Ecto neural progenitor cell (in vitro differentiated cells): ENCODE measurements around the gene LMO7.
"Not testable (repeated sequence)": the region's sequence is repeated elsewhere in the genome, so short reads cannot be mapped to it uniquely, and the experiment has no call there.

Experiments used
- DNase-seq: peaks from one replicate; pipeline ENCODE4 v3.0.0-alpha.2; 2018; ENCODE audit warnings: low spot score

The LMO7 gene

GRCh38 chr13:75647126-75647784 is 11.1 kb downstream of the LMO7 start:
- no peak for DNase-seq

GRCh38 chr13:75648446-75648845 is 12.3 kb downstream of the LMO7 start:
- DNase-seq = no peak

GRCh38 chr13:75651013-75651412 is 14.9 kb downstream of the LMO7 start:
- no peak for DNase-seq

GRCh38 chr13:75652726-75653125 is 16.6 kb downstream of the LMO7 start:
- DNase-seq = no peak

- DNase-seq = no peak
Observed at GRCh38 chr13:75656425-75656989, 20.4 kb downstream of the LMO7 start.

- no peak for DNase-seq
Observed at GRCh38 chr13:75657111-75657510, 21.0 kb downstream of the LMO7 start.

- DNase-seq = no peak
Observed at GRCh38 chr13:75660694-75661093, 24.6 kb downstream of the LMO7 start.

GRCh38 chr13:75661443-75661842 is 25.3 kb downstream of the LMO7 start:
- no peak for DNase-seq

GRCh38 chr13:75666646-75667351 is 30.7 kb downstream of the LMO7 start:
- no peak for DNase-seq

- DNase-seq = no peak
Observed at GRCh38 chr13:75669706-75670105, 33.6 kb downstream of the LMO7 start.

GRCh38 chr13:75670496-75670895 is 34.4 kb downstream of the LMO7 start:
- no peak for DNase-seq

GRCh38 chr13:75675421-75675820 is 39.3 kb downstream of the LMO7 start:
- DNase-seq = no peak

GRCh38 chr13:75679459-75679858 is 43.3 kb downstream of the LMO7 start:
- no peak for DNase-seq

GRCh38 chr13:75680251-75680650 is 44.1 kb downstream of the LMO7 start:
- not testable (repeated sequence) for DNase-seq

- DNase-seq = no peak
Observed at GRCh38 chr13:75682326-75682725, 46.2 kb downstream of the LMO7 start.

GRCh38 chr13:75685239-75685697 is 49.1 kb downstream of the LMO7 start:
- DNase-seq = peak; percentile 46

- DNase-seq = no peak
Observed at GRCh38 chr13:75687150-75687763, 51.1 kb downstream of the LMO7 start.

- no peak for DNase-seq
Observed at GRCh38 chr13:75689686-75690085, 53.6 kb downstream of the LMO7 start.

GRCh38 chr13:75690607-75691006 is 54.5 kb downstream of the LMO7 start:
- DNase-seq = no peak

GRCh38 chr13:75691183-75691582 is 55.1 kb downstream of the LMO7 start:
- DNase-seq = no peak

- DNase-seq = no peak
Observed at GRCh38 chr13:75693227-75693626, 57.1 kb downstream of the LMO7 start.

- DNase-seq = no peak
Observed at GRCh38 chr13:75694722-75695121, 58.6 kb downstream of the LMO7 start.

GRCh38 chr13:75695908-75696307 is 59.8 kb downstream of the LMO7 start:
- peak; percentile 85 for DNase-seq
